Stomach (tissue), 4 donors: ENCODE data around the gene SLC2A4RG.

ENCODE experiments used
- EP300 ChIP-seq: sonication (generic); formaldehyde crosslinking; IDR thresholded peaks from one replicate; pipeline ENCODE4 v1.6.1; 2017; ENCODE audit warnings: antibody characterized with exemption
- POLR2A ChIP-seq, 4 donors: fragments of 450-650 bp; IDR thresholded peaks; one replicate each; pipeline ENCODE4 v1.6.1; 2016; ENCODE audit warnings: antibody characterized with exemption in 4 of 4, control low read depth in 2 of 4, mild to moderate bottlenecking in 1 of 4, moderate library complexity in 1 of 4
- POLR2AphosphoS5 ChIP-seq, 3 donors: sonication (generic); formaldehyde crosslinking; IDR thresholded peaks; one replicate each; pipeline ENCODE4 v1.6.1; 2016; ENCODE audit warnings: antibody characterized with exemption in 3 of 3
- TF ChIP-seq, protein P1 (sequence below), 7 experiments: fragments of 450-650 bp in 4 of 7; fragments of 200-600 bp in 3 of 7; sonication (generic) in 3 of 7; IDR thresholded peaks; one replicate each; pipeline ENCODE4 v1.5.1; 2016 to 2019; ENCODE audit warnings: antibody characterized with exemption in 7 of 7, control low read depth in 2 of 7, mild to moderate bottlenecking in 1 of 7

GRCh38 chr20:63792866-63793265 is 53.3 kb downstream of the SLC2A4RG start:
- TF ChIP-seq POLR2A (IDR thresholded peaks at IDR 0.05), result no peak
- no peak for TF ChIP-seq POLR2AphosphoS5 (IDR thresholded peaks at IDR 0.05)
- TF ChIP-seq, protein P1, sequence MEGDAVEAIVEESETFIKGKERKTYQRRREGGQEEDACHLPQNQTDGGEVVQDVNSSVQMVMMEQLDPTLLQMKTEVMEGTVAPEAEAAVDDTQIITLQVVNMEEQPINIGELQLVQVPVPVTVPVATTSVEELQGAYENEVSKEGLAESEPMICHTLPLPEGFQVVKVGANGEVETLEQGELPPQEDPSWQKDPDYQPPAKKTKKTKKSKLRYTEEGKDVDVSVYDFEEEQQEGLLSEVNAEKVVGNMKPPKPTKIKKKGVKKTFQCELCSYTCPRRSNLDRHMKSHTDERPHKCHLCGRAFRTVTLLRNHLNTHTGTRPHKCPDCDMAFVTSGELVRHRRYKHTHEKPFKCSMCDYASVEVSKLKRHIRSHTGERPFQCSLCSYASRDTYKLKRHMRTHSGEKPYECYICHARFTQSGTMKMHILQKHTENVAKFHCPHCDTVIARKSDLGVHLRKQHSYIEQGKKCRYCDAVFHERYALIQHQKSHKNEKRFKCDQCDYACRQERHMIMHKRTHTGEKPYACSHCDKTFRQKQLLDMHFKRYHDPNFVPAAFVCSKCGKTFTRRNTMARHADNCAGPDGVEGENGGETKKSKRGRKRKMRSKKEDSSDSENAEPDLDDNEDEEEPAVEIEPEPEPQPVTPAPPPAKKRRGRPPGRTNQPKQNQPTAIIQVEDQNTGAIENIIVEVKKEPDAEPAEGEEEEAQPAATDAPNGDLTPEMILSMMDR (IDR thresholded peaks at IDR 0.05), result no peak
- TF ChIP-seq EP300, result no peak
